Immature natural killer cell (primary cell): ENCODE measurements around the gene RASGEF1C. TPM values are rescaled to one million over a fixed set of nuclear protein-coding genes. Genes with fewer than 3 reads are reported as not detected.

Experiments used
- DNase-seq, 3 donors: peaks; one replicate each; pipeline ENCODE4 v3.0.0; 2022; ENCODE audit warnings: mixed read lengths in 1 of 3
- H3K27ac Mint-ChIP-seq, 6 donors: one replicate each; pipeline ENCODE4 v1.8.0; 2020; ENCODE audit warnings: mixed read lengths in 6 of 6, mild to moderate bottlenecking in 5 of 6, inconsistent platforms in 4 of 6, moderate library complexity in 3 of 6
- H3K27me3 Mint-ChIP-seq, 3 donors: one replicate each; pipeline ENCODE4 v1.8.0; 2020 to 2021; ENCODE audit warnings: low read depth in 3 of 3, mild to moderate bottlenecking in 3 of 3, mixed read lengths in 3 of 3, moderate library complexity in 3 of 3, inconsistent platforms in 1 of 3
- H3K36me3 Mint-ChIP-seq, 3 donors: one replicate each; pipeline ENCODE4 v1.8.0; 2020; ENCODE audit warnings: mixed read lengths in 3 of 3, inconsistent platforms in 2 of 3, mild to moderate bottlenecking in 2 of 3
- H3K4me1 Mint-ChIP-seq, 2 donors: one replicate each; pipeline ENCODE4 v1.8.0; 2020; ENCODE audit warnings: inconsistent platforms in 2 of 2, mild to moderate bottlenecking in 2 of 2, mixed read lengths in 2 of 2, moderate library complexity in 1 of 2
- H3K4me3 Mint-ChIP-seq, 5 donors: one replicate each; pipeline ENCODE4 v1.8.0; 2020; ENCODE audit warnings: mild to moderate bottlenecking in 5 of 5, mixed read lengths in 5 of 5, inconsistent platforms in 3 of 5, moderate library complexity in 3 of 5
- H3K9me3 Mint-ChIP-seq, 6 donors: one replicate each; pipeline ENCODE4 v1.8.0; 2020; ENCODE audit warnings: mild to moderate bottlenecking in 6 of 6, mixed read lengths in 6 of 6, inconsistent platforms in 4 of 6, moderate library complexity in 3 of 6
- polyA plus RNA-seq, 3 donors: library from polyadenylated mRNA; unstranded; fragments of 300-500 nt; fragmentation: Illumina TruSeq; gene quantifications; one replicate each; pipeline ENCODE4 v1.2.3, GENCODE V29; 2021

Gene RASGEF1C
- not detected for polyA plus RNA-seq

- Mint-ChIP-seq H3K27ac (no peak within 1 kb of the TSS), H3K36me3 (no peaks in the 10 kb centered on the region), H3K4me3 (peak within 1 kb of the TSS; percentile 56 to 73 (median 63)), H3K27me3 (peaks cover 10 to 31% (median 23%) of the 10 kb centered on the region in 3 donors), H3K4me1 (peaks cover 0 to 7% of the 10 kb centered on the region in 2 donors), H3K9me3 (peaks cover 0 to 5% (median 2%) of the 10 kb centered on the region in 6 donors)
- peak; percentile 50 to 59 (median 57) for DNase-seq
Observed at GRCh38 chr5:180209137-180209581, at the start of gene RASGEF1C. Gene RASGEF1C (minus strand): TSS chr5:180209211. CDS start chr5:180138052, 71,159 bp downstream.

- H3K36me3 Mint-ChIP-seq = peaks cover 59 to 89% (median 80%) of the 10 kb centered on the region in 3 donors
- DNase-seq = no peak
- no peaks in the 10 kb centered on the region for H3K4me1 Mint-ChIP-seq
- peaks cover 2 to 4% (median 3%) of the 10 kb centered on the region in 3 donors for H3K27me3 Mint-ChIP-seq
- no peak overlapping the region for H3K4me3 Mint-ChIP-seq
- peaks cover 36 to 81% (median 49%) of the 10 kb centered on the region in 6 donors for H3K9me3 Mint-ChIP-seq
- H3K27ac Mint-ChIP-seq = no peak overlapping the region
Observed at GRCh38 chr5:180253036-180253824, 44.2 kb upstream of the RASGEF1C start.

GRCh38 chr5:180251887-180252286, 42.9 kb upstream of the RASGEF1C start:
- H3K36me3 Mint-ChIP-seq = peaks cover 59 to 89% (median 80%) of the 10 kb centered on the region in 3 donors
- H3K27me3 Mint-ChIP-seq = peaks cover 2 to 4% (median 3%) of the 10 kb centered on the region in 3 donors
- H3K4me1 Mint-ChIP-seq = no peaks in the 10 kb centered on the region
- no peak overlapping the region for H3K4me3 Mint-ChIP-seq
- no peak overlapping the region for H3K27ac Mint-ChIP-seq
- DNase-seq = no peak
- H3K9me3 Mint-ChIP-seq = peaks cover 28 to 68% (median 35%) of the 10 kb centered on the region in 6 donors

GRCh38 chr5:180251141-180251540, 42.1 kb upstream of the RASGEF1C start:
- Mint-ChIP-seq H3K9me3 (peaks cover 26 to 62% (median 30%) of the 10 kb centered on the region in 6 donors), H3K36me3 (peaks cover 64 to 89% (median 80%) of the 10 kb centered on the region in 3 donors), H3K27ac (no peak overlapping the region), H3K4me1 (no peaks in the 10 kb centered on the region), H3K27me3 (peaks cover 2 to 4% (median 3%) of the 10 kb centered on the region in 3 donors), H3K4me3 (no peak overlapping the region)
- no peak for DNase-seq

GRCh38 chr5:180250329-180250728, 41.3 kb upstream of the RASGEF1C start:
- Mint-ChIP-seq H3K27ac (no peak overlapping the region), H3K27me3 (peaks cover under 1 to 4% (median 2%) of the 10 kb centered on the region in 3 donors), H3K4me3 (no peak overlapping the region), H3K4me1 (no peaks in the 10 kb centered on the region), H3K9me3 (peaks cover 19 to 54% (median 25%) of the 10 kb centered on the region in 6 donors), H3K36me3 (peaks cover 57 to 83% (median 72%) of the 10 kb centered on the region in 3 donors)
- DNase-seq = no peak

- DNase-seq = no peak
- Mint-ChIP-seq H3K36me3 (peaks cover 52 to 85% (median 71%) of the 10 kb centered on the region in 3 donors), H3K4me1 (peaks cover 5 to 22% of the 10 kb centered on the region in 2 donors), H3K4me3 (no peak overlapping the region), H3K27me3 (no peaks in the 10 kb centered on the region), H3K9me3 (peaks cover 0 to 6% (median under 1%) of the 10 kb centered on the region in 6 donors), H3K27ac (no peak overlapping the region)
Observed at GRCh38 chr5:180241600-180241999, 32.6 kb upstream of the RASGEF1C start.

GRCh38 chr5:180238631-180239030, 29.6 kb upstream of the RASGEF1C start:
- DNase-seq = no peak
- H3K4me1 Mint-ChIP-seq = peaks cover 5 to 19% of the 10 kb centered on the region in 2 donors
- H3K9me3 Mint-ChIP-seq = no peaks in the 10 kb centered on the region
- no peaks in the 10 kb centered on the region for H3K27me3 Mint-ChIP-seq
- H3K27ac Mint-ChIP-seq = no peak overlapping the region
- no peak overlapping the region for H3K4me3 Mint-ChIP-seq
- peaks cover 59 to 88% (median 75%) of the 10 kb centered on the region in 3 donors for H3K36me3 Mint-ChIP-seq

GRCh38 chr5:180235846-180236245, 26.8 kb upstream of the RASGEF1C start:
- no peaks in the 10 kb centered on the region for H3K4me1 Mint-ChIP-seq
- H3K27me3 Mint-ChIP-seq = no peaks in the 10 kb centered on the region
- no peak overlapping the region for H3K4me3 Mint-ChIP-seq
- DNase-seq = no peak
- peaks cover 47 to 79% (median 63%) of the 10 kb centered on the region in 3 donors for H3K36me3 Mint-ChIP-seq
- no peak overlapping the region for H3K27ac Mint-ChIP-seq
- no peaks in the 10 kb centered on the region for H3K9me3 Mint-ChIP-seq

GRCh38 chr5:180235077-180235476, 26.1 kb upstream of the RASGEF1C start:
- no peaks in the 10 kb centered on the region for H3K27me3 Mint-ChIP-seq
- no peaks in the 10 kb centered on the region for H3K9me3 Mint-ChIP-seq
- DNase-seq = no peak
- no peaks in the 10 kb centered on the region for H3K4me1 Mint-ChIP-seq
- H3K27ac Mint-ChIP-seq = no peak overlapping the region
- no peak overlapping the region for H3K4me3 Mint-ChIP-seq
- H3K36me3 Mint-ChIP-seq = peaks cover 39 to 73% (median 61%) of the 10 kb centered on the region in 3 donors

- DNase-seq = no peak
- no peak overlapping the region for H3K4me3 Mint-ChIP-seq
- no peaks in the 10 kb centered on the region for H3K27me3 Mint-ChIP-seq
- H3K4me1 Mint-ChIP-seq = no peaks in the 10 kb centered on the region
- peaks cover 34 to 73% (median 53%) of the 10 kb centered on the region in 3 donors for H3K36me3 Mint-ChIP-seq
- H3K27ac Mint-ChIP-seq = no peak overlapping the region
- H3K9me3 Mint-ChIP-seq = no peaks in the 10 kb centered on the region
Observed at GRCh38 chr5:180234271-180234670, 25.3 kb upstream of the RASGEF1C start.

- Mint-ChIP-seq H3K9me3 (no peaks in the 10 kb centered on the region), H3K27ac (no peak overlapping the region), H3K4me3 (no peak overlapping the region), H3K4me1 (no peaks in the 10 kb centered on the region), H3K36me3 (peaks cover 34 to 73% (median 53%) of the 10 kb centered on the region in 3 donors), H3K27me3 (no peaks in the 10 kb centered on the region)
- no peak for DNase-seq
Observed at GRCh38 chr5:180233729-180234128, 24.7 kb upstream of the RASGEF1C start.

GRCh38 chr5:180230017-180230416, 21.0 kb upstream of the RASGEF1C start:
- Mint-ChIP-seq H3K27me3 (no peaks in the 10 kb centered on the region), H3K27ac (peak overlapping the region in 1 of 6 donors; percentile 24), H3K4me3 (no peak overlapping the region), H3K9me3 (peaks cover under 1 to 28% (median 8%) of the 10 kb centered on the region in 6 donors), H3K36me3 (peaks cover 37 to 61% (median 57%) of the 10 kb centered on the region in 3 donors), H3K4me1 (no peaks in the 10 kb centered on the region)
- DNase-seq = no peak

GRCh38 chr5:180222056-180222455, 13.0 kb upstream of the RASGEF1C start:
- peaks cover 0 to 5% (median 2%) of the 10 kb centered on the region in 3 donors for H3K27me3 Mint-ChIP-seq
- peaks cover 23 to 38% (median 28%) of the 10 kb centered on the region in 3 donors for H3K36me3 Mint-ChIP-seq
- H3K27ac Mint-ChIP-seq = no peak overlapping the region
- no peak for DNase-seq
- H3K4me1 Mint-ChIP-seq = no peaks in the 10 kb centered on the region
- no peak overlapping the region for H3K4me3 Mint-ChIP-seq
- peaks cover 37 to 73% (median 51%) of the 10 kb centered on the region in 6 donors for H3K9me3 Mint-ChIP-seq

- no peak for DNase-seq
- peaks cover 5 to 13% (median 6%) of the 10 kb centered on the region in 3 donors for H3K36me3 Mint-ChIP-seq
- no peaks in the 10 kb centered on the region for H3K4me1 Mint-ChIP-seq
- H3K9me3 Mint-ChIP-seq = peaks cover 23 to 46% (median 38%) of the 10 kb centered on the region in 6 donors
- H3K27ac Mint-ChIP-seq = no peak overlapping the region
- peaks cover 0 to 4% (median 2%) of the 10 kb centered on the region in 3 donors for H3K27me3 Mint-ChIP-seq
- no peak overlapping the region for H3K4me3 Mint-ChIP-seq
Observed at GRCh38 chr5:180217797-180218196, 8.8 kb upstream of the RASGEF1C start.
